ENCODE data around the gene TXLNG. TPM values are rescaled to one million over a fixed set of nuclear protein-coding genes. Genes with fewer than 3 reads are reported as not detected.

The TXLNG gene
- polyA plus RNA-seq, 10 donors: 7.2 to 11.6 (median 9.7) TPM

GRCh38 chrX:16870862-16871815 lies 84.9 kb downstream of the TXLNG start:
- peak in 2 of 3 donors; percentile 34 to 59 for DNase-seq

GRCh38 chrX:16873106-16873505 lies 86.8 kb downstream of the TXLNG start:
- no peak for DNase-seq

GRCh38 chrX:16874458-16875095 lies 88.3 kb downstream of the TXLNG start:
- DNase-seq: no peak

GRCh38 chrX:16876696-16877095 lies 90.4 kb downstream of the TXLNG start:
- no peak for DNase-seq

- peak; percentile 19 to 66 (median 27) for DNase-seq
Measured at GRCh38 chrX:16882169-16882568, 95.9 kb downstream of the TXLNG start.

GRCh38 chrX:16882702-16883486 lies 96.6 kb downstream of the TXLNG start:
- peak; percentile 60 to 86 (median 78) for DNase-seq

- DNase-seq: no peak
Measured at GRCh38 chrX:16883487-16883804, 97.2 kb downstream of the TXLNG start.

- no peak for DNase-seq
Measured at GRCh38 chrX:16885628-16886027, 99.4 kb downstream of the TXLNG start.

GRCh38 chrX:16892504-16893362 lies 106.5 kb downstream of the TXLNG start:
- DNase-seq: peak; percentile 61 to 80 (median 75)

Other genes with a start within 250 kb of the TXLNG start
- not detected for gene S100G, start 136.3 kb upstream of the TXLNG start, polyA plus RNA-seq (ENCODE audit: insufficient read length in 10 of 10)
- gene CTPS2, start 73.8 kb upstream of the TXLNG start, polyA plus RNA-seq (ENCODE audit: insufficient read length in 10 of 10): 10 to 100 TPM; 12.4 to 24.2 (median 17.6) TPM
- gene SYAP1, start 66.9 kb upstream of the TXLNG start, polyA plus RNA-seq (ENCODE audit: insufficient read length in 10 of 10): 10 to 100 TPM; 11.5 to 18.6 (median 15.1) TPM
- gene RBBP7, start 83.9 kb downstream of the TXLNG start, polyA plus RNA-seq (ENCODE audit: insufficient read length in 10 of 10): 100 to 1,000 TPM; 134 to 205 (median 161) TPM
- gene REPS2, start 160.2 kb downstream of the TXLNG start, polyA plus RNA-seq (ENCODE audit: insufficient read length in 10 of 10): 10 to 100 TPM in 2 of 10 donors, 1 to 10 TPM in 8; 6.6 to 12.3 (median 8.7) TPM